ENCODE results near the gene TCF4.

TCF4 gene

DNA sequence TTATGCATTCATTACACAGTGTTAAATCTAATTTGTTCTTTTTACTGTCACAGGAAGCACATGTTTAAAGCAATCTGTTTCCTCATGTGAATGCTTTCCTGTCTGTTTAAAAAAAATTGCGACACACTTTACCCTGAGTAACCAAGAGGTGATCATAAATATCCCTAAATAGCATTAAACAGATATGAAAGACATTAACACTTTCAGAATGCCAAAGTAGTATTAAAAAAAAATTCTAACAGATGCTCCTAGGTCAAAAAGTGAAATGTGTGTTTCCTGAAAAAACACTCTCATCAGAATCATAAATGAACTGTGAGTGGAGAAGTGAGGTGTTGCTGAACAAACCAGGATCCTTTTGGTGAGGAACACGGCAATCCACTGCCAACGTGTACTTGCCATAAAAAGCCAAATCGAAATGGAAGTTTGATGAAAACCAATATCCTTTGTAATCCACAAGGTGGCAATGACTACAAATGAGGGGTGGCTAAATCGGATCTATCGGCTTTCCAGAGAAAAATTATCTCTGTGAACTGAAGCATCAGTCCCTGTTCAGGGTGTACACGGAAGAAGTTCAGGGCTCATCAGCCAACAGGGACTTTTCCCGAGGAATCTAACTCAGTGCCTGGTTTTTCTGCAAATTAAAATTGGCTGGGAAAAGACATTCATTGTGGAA is 248.9 kb downstream of the TCF4 start:
- no peak for DNase-seq

DNA sequence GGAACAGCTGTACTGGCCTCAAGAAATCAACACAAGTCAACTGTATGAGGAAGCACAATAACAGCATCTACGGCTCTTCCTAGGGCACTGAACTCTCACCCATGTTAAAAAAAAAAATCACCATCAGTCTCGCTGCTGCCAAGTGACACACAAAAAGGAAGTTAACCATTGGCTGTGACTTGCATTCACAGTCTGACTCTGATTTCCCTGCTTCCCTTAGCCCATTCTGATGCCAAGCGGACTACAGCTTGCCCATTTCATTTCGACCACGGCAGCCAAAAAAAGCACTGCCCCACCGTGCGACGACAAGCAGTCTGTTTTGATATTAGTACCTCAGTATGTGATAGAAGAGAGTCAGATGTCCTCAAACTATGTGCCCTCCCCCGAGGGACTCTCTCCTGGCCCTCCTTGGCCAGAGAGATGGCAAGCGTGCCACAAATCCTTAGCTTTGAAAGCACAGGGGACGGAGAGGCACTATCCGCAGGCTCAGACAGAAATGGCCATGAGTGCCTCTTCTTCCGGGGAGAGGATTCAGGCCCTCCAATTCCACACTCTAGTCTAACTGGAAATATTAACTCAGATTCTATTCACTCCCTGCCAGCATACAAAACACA is 250.0 kb downstream of the TCF4 start:
- peak; percentile 51 for DNase-seq

DNA sequence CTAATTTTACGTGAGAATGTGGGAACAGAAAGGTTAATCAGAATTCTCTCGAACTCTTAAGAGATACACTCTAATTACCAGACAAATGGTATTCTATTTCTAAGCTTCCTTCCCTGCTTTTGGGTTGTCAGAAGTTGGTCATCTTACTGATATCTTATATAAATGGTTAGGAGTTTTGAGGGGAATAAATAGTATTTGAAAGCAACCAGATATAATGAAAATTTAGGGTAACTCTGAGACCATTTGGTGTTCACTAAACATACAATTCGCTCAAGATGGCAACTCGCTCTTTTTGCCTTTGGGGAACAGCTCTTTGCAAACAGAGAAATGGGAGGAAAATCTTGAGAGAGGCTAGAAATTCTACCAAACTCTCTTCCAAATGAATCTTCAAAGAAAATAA is 250.9 kb downstream of the TCF4 start:
- DNase-seq, result no peak

DNA sequence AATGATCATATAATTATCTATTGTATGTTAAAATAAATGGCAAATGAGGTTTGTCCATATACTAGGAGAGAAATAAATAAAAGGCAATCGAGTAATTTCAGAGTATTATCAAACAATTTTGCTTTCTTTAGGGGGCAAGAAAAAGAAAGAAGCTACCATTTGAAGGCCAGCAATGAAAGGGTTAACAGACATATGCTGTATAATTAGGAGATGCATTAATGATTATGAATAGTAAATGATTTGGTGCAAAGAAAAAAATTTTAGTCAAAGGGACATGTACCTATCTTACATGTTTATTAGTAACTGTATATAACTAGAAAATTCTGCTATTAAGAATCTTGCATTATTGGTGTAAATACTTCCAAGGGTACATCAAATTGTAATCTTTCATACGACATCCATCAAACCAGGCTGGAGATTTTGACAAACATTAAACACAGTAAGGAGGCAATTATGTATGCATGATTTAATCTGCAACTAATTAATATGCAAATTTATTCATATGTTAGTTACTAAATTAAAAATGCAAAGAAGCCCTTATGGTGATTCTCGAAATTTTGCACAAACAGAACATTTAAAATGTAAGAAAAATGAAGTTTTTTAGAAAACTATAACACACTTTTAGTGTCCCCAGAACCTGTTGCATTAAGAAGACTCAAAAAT is 251.4 kb downstream of the TCF4 start:
- DNase-seq, result no peak

DNA sequence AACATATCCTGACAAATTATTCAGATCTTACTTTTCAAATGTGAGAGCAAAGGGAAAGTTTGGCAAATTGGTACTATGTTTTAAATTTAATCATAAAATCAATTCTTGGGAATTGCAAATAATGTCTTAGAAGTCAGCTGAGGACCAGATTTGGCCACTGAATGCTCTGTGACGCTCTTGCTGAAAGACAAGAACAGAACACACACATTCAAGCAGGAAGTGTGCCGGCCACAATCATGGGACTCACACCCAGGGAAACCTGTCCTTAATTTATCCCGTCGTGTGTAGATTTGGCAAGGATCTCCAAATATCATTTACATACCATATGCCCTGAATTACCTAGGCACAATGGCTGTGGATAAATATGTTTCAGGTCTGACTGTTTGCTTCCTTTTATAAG is 253.1 kb downstream of the TCF4 start:
- no peak for DNase-seq

DNA sequence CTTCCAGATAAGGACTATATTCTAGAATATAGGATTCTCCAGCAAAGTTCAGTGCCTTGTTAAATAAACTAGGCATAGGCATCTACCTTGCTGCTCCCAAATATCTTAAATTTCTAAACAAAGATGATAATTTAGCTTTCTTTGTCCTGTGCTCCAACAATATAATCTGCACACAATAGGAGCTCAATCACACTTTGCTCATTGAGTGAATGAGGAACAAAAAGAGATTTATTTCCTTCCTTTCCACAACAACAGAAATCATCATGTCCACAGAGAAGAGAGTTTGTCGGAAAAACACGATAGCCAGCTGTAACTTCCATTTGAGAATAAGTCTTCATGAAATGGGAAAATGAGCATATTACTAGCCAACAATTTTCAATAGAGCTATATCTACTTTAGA is 256.7 kb downstream of the TCF4 start:
- DNase-seq, result no peak

DNA sequence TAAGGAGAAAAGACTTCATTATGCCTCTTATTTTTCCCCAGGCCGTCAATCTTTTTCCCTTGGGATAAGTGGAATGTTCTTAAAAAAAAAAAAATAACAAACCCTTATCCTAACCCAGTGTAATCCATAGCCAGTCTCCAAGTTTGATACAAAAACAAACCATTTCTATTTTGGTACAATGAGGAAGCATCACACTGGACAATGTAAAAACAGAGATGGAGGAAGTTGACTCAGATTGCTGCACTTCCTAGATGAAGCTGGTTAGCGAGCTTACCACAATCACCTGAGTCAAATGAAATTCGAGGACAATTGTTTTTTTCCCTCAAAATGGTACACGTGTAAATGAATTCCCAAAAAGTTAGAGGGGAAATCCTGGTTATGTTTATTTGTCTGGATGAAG is 259.7 kb downstream of the TCF4 start:
- peak; percentile 57 for DNase-seq

DNA sequence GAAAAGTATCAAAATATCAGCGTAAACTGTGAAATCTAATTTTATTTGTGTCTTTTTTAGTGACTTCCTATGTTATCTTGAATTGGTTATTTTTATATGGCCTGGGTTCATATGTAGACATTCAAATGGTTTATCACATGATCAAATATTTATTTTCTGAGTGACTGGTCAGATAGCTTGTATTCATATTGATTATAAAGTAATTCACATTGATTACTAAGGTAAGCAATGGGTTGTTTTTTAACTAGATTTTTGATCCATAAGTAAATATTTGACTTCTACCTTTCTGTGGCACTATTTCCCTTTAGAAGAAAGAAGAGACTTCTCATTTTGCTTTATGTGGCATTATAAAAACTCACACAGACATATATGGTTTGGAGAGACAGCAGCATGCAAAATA is 260.5 kb downstream of the TCF4 start:
- no peak for DNase-seq

DNA sequence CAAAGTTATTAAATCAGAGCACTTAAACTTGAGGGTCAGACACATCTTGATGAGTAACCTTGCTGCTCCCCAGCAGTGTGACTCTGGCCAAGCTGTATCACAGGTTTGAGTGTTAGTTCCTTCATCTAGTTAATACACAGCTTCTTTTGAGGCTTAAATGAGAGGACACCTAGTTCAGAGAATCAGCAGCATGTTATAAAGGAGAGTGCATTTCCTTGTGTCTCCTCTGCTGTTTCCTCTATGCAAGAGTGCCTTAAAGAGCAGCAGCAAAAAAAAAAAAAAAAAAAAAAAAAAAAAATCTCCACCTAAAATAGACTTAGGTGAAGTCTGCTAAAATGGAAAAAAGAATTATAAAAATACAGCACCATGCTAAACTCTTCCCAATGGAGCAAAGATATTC is 261.9 kb downstream of the TCF4 start:
- DNase-seq, result no peak

DNA sequence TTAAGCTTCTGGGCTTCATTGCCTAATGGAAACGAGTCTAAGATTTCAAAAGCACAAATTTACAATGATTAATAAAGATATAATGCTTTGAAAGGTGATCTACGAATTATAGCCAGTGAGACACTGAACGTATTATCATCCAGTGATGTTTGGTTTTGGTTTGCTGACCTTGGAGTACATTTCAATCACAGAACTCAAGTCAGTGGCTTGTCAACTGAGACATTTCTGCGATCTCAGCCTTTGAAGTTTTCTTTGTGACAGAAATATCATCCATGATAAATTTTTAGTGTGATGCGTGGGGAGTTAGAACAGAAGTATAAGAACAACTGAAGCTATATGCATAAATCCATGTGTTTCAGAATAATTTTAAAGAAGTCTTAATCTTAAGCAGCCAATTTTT is 263.8 kb downstream of the TCF4 start:
- no peak for DNase-seq

DNA sequence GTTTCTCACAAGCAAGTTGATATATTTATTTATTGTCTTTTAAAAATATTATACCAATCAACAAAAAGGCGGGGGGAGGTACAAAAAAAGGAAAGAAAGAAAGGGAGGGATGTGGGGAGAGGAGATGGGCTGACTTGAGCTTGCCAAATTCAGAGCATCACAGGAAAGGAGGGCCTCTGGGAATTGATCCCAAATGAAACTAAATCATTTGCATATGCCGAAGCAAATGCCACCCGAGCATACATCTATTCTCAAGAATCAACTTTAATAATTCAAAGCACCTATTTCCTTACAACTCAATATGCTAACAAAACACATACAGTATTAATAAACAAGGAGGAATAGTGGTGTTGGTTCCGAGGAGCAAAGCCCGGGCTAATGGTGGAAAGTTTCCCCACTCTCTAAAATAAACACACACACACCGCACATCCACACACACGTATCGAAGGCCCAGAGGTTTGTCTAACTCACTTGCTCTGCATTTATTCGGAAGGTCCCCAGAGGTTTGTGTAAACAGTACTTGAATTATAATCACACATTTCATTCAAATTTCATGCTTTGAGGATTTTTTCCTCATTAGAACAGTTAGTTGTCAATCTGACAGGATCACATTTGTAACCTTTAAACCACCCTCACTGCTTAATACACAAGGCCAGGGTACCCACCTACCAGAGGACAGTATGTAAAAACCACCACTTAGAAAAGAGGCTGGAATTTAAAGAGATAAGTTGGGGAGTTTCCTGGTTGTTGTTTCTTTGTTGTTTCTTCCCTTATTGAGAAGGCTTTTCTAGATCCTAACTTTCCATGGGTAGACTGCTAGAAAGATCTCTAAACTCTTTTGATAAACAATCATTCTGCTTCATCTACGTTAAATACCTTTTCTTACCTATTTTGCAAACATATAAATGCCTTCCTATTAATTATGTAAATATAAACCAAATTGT is 264.7 kb downstream of the TCF4 start:
- DNase-seq, result no peak

DNA sequence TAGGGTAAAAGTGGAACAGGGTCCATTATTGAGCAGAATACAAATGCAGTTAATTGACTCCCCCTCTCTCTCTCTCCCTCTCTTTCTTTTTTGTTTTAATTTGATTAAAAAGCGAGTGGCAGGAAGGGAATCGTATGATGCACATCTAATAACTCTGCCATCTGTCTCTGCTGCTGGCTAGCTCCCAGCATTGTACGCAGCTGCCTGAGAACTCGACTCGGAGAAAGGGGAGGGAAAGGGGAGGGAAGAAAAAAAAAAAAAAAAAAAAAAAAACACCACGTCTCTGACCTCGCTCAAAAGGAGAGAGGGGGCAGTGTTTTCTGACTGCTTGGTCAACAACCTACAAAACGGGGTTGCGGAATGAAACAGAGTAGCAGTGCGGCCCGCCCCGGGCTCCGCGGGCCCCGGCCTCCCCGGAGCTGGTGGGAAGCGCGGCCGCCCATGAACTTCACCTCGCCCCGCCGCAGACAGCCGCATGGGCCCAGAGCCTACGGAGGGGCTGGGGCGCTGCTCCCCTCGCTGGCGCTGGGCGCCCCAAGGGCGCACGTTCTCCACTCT is 265.7 kb downstream of the TCF4 start:
- peak; percentile 80 for DNase-seq

DNA sequence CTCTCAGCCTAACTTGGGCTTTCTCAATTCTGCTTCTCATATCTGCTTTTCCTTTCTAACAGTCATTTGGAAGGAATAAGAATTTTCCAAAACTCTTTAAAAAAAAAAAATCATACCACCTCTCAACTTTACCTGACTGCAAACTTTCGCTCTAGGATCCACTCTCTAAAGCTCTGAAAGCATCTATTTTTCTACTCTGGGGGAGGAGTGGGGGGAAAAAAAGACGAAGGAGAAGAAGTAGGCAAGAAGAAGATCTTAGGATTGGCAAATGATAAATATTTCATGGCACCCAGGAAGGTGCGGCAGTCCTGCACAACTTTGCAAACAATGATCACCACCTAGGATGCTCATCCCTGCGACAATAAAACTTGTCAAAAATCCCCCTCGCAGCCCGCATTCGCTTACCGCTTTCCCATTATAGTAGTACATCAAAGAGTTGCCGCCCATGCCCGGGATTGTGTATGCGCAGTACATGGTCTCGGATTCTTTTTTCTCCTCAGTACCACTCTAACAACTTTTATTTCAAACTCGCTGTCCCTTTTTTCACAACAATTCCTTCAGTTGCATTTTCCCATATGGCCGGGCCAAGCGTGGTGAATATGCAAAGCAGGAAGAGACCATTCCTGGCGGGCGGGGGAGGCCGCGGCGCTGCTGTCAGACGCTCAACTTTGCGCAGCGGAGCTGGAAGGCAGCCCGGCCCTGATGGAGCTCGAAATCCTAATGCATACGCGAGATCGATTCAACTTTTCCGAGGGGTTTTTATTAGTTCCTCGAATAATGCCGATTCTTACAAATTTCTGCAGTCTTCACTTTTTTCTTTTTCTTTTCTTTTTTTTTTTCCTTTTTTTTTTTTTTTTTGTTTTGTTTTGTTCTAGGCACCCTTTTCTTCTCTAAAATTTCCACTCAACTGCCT is 266.5 kb downstream of the TCF4 start:
- peak; percentile 96 for DNase-seq

DNA sequence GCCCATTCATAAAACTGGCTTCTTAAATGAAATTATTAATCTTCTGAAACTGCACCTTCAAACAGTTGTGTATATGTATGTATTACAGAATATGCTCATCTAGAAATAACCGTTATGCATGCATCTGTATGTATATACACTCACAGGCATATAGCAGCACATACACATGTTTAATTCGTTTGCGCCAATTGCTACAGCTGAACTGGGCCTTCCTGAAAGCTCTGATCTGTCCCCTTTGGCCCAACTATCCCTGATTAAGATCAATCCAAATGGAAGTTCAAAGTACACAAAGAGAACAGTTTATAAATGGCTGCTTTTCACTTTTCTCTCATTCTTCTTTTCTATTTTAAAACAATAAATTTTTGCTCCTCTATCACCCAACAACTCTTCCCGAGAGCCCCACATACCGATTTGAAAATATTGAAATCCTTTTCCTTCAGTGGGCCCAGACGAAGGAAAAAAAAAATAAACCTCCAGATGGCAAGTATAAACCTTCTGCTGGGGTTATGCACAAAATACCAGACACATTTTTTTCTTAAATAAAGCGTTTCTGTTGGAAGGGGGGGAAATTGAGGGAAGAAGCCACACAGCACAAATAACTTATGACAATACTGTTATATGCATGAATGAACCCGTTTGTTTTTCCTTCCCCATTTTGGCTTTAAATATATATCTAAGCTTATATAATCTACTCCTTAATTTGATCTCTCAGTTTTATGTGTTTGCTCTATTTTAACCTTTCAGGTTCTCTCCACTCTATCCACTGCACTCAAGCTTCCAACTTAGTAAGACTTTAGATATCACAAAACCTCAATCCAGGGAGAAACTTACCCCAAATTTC is 267.3 kb downstream of the TCF4 start:
- peak; percentile 13 for DNase-seq

DNA sequence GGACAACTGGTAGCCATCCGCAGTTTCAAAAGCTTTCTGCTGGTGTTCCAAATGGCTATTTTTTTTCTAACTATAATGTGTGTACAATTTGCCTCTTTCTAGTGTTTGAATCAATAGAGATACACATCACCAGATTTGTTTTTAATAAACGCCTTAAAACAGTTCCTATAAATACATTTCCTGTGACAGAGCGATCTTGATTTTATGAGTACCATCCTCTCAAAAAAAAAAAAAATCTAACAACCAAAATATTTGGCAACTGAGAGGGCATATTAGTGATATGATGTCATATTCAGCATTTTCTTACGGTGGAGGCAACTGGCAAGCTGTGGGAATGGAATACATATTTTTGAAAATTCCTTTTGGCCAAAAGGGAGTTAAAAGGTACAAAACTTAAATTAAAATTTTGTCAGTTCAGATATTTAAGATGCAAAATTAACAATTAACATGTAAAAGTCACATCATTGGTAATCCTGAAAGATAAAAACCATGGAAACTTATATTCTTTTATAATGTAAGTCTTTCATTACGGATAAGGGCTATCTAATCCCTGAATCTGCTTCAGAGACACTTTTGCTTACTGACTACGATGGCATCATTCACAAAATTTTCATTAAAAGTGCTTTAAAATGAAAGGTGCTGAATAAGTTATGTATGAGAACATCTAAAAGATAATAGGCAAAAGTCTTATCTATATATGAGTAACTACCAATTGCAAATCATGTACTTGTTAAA is 268.4 kb downstream of the TCF4 start:
- no peak for DNase-seq

DNA sequence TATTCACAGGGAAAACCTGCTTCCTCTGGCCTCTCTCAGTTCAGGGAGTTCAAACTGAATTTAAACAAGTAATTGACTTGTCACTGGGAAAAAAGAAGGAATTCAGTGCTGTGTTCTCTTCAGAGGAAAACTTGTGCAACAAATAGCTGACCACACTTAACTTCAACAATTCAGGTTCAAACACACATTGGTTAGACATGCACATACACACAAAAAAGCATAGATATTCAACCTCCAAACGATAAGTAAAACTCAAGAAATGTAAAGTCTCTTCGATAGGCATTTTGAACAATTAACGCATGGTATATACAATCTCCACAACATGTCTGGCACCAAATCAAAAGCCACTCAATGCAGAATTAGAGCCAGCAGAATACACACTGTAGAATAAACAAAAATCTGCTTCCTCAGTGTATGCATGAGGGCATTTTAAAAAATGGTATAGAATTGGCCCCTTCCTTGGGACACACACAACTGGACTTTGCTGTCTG is 269.0 kb downstream of the TCF4 start:
- no peak for DNase-seq

DNA sequence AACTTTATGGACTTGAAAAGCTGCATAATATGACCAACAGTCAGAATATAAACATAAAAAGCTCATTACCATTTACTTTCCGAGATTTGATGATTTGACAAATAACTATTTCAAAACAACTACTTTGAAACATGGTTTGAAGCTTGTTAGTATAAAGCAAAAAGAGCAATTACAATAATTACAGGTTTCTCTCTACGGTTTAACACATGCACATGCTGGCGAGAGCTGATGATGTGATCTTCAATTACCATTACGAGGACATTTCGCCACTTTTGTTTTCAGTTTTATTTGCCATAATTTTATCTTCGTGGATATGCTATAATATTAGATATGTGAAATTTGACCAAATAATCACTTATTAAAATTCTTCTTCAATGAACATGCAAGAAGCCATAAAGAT is 270.1 kb downstream of the TCF4 start:
- no peak for DNase-seq

DNA sequence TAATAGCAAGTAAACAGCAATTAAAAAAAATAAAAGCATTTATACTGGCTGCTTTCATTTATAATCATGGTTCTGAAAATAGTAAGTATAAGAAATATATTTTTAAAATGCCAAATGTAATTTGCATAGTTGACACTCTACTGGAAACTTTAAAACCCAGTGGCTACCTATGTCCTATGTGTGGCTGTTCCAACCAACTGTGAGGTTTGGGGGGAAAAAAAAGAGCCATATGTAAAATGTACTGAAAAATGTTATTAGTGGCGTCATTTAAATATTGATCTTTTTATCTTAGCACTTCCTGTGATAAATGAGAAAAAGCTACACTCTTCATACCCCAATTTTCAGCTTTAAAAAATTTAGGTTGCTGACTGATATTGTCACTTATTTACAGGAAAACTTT is 270.7 kb downstream of the TCF4 start:
- DNase-seq, result no peak

DNA sequence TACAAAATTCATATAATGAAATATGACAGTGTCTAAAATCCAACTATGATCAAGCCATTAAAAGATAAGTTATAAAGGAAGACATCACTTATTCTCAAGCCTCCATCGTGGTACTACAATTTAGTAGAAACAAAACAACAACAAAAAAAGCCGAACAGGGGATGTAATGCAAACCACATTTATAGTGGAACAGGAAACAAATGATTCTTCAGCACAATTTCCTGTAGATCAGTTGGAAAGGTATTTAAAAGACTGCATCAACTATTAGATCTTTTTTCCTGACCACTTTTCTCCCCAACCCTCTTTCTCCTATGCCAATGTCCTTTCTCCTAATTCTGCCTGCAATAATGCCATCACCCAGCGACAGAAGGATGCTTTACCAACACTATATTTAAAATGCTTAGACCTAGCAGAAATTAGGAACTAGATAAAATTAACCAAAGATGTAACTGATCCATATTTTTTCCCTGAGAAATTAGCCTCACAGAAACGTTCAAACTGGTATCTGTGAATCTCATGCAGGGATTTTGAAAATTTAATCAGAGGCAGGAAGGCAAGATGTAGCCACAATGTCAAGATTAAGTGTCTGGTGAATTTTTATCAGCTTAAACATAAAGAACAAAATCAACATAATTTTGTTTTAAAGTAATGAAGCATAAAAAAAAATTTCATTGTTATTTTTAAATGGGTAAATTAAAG is 271.4 kb downstream of the TCF4 start:
- DNase-seq, result no peak
